HTR-8/SVneo (cell line): Measurements from ENCODE around the gene CREBRF.
A peak's percentile ranks its signal among the peaks of the same experiment; 100 is the strongest.
"Not testable (repeated sequence)": the region's sequence is repeated elsewhere in the genome, so short reads cannot be mapped to it uniquely, and the experiment has no call there.

Source experiments
- DNase-seq: peaks from one replicate; pipeline ENCODE4 v3.0.0; 2011; ENCODE audit warnings: low spot score, mixed read lengths; ENCODE audit not compliant: insufficient read length
- FAIRE-seq: peaks from 2 replicates; lab custom pipeline; 2011; peaks lifted over from hg19 to GRCh38; lab: Jason Lieb, UNC

CREBRF gene

DNA sequence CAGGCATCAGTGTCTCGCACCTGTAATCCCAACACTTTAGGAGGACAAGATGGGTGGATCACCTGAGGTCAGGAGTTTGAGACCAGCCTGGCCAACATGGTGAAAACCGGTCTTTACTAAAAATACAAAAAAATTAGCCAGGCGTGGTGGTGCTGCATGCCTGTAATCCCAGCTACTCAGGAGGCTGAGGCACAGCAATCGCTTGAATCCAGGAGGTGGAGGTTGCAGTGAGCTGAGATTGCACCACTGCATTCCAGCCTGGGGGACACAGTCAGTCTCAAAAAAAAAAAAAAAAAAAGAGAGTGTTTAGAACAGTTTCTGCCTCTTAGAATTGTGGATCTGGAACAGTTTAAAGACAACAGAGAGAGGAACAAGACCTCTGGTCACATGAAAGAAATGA, 20.3 kb downstream of the CREBRF start:
- not testable (repeated sequence) for DNase-seq, FAIRE-seq

DNA sequence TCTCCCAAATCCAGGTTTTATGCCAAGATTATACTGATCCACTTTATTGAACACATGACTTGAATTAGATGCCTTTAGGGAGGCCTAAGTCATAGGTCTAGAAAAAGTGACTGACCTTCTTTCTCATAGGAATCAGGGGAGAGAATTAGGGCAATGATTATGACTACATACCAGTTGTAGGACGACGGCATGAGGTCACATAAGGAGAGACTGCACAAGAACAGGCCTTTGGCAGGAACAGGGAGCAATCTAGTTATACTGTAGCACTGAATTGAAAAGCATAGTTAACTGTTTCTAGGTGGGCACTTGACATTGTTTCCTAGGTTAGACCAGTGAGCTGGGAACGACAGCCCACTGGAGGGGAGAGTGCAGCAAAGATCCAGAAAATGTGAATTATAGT, 22.7 kb downstream of the CREBRF start:
- FAIRE-seq, result no peak
- no peak for DNase-seq

GRCh38 chr5:173089581-173089980, 33.4 kb downstream of the CREBRF start:
- FAIRE-seq, result no peak
- DNase-seq, result no peak

DNA sequence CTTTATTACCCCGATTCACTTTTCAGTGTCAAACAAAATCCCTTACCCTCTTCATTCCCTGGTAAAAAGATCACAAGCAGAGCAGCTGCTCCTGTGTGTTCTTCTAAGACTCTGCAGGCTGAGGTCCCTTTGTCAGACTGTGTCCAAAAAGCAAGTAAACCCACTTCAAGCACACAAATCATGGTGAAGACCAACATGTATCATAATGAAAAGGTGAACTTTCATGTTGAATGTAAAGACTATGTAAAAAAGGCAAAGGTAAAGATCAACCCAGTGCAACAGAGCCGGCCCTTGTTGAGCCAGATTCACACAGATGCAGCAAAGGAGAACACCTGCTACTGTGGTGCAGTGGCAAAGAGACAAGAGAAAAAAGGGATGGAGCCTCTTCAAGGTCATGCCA, 34.5 kb downstream of the CREBRF start:
- FAIRE-seq, result no peak
- DNase-seq, result no peak

DNA sequence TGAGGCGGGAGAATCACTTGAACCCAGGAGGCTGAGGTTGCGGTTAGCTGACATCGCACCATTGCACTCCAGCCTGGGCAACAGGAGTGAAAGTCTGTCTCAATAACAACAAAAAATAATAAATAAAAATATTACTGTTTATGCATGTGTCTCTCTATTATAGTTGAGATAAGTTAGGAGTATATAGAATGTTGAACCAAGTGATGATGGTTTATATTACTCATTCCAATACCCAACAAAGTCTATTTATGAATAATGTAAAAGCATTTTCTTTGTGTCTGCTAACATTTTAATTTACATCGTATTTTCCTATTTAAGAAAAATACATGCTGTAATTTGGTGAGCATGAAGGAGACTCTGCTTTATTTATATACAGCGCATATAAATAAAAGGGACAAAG, 35.8 kb downstream of the CREBRF start:
- DNase-seq, result no peak
- no peak for FAIRE-seq

DNA sequence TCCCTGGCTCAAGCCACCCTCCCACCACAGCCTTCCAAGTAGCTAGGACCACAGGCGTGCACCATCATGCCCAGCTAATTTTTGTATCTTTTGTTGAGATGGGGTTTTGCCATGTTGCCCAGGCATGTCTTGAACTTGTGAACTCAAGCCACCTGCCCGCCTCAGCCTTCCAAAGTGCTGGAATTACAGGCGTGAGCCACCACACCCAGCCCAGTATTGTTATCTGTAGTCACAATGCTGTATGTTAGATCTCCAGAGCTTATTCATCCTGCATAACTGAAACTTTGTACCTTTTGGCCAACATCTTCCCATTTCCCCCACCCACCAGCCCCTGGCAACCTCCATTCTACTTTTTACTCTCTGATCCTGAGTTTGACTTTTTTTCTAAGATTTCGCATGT, 37.5 kb downstream of the CREBRF start:
- FAIRE-seq (no peak), DNase-seq (no peak)

DNA sequence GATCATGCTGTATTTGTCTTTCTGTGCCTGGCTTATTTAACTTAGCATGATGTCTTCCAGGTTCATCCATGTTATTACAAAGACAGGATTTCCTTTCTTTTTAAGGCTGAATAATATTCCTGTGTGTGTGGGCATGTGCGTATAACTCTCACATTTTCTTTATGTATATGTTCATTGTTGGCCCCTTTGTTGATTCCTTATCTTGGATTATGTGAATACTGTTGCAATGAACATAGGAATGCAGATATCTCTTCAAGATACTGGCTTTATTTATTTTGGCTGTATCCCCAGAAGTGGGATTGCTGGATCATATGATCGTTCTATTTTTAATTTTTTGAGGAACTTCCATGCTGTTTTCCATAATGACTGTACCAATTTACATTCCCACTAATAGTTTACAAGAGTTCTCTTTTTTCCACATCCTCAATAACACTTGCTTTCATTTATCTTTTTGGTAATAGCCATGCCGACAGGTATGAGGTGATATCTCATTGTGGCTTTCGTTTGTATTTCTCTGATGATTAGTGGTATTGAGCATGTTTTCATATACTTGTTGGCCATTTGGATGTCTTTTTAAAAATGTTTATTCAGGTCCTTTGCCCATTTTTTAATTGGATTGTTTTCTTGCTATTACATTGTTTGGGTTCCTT, 38.0 kb downstream of the CREBRF start:
- FAIRE-seq, result no peak
- no peak for DNase-seq

- no peak for DNase-seq
- FAIRE-seq, result no peak
Observed at GRCh38 chr5:173098787-173099186, 42.6 kb downstream of the CREBRF start.

GRCh38 chr5:173099461-173099860, 43.3 kb downstream of the CREBRF start:
- no peak for DNase-seq
- FAIRE-seq, result no peak

- FAIRE-seq (no peak), DNase-seq (no peak)
Observed at GRCh38 chr5:173101245-173101644, 45.1 kb downstream of the CREBRF start.

DNA sequence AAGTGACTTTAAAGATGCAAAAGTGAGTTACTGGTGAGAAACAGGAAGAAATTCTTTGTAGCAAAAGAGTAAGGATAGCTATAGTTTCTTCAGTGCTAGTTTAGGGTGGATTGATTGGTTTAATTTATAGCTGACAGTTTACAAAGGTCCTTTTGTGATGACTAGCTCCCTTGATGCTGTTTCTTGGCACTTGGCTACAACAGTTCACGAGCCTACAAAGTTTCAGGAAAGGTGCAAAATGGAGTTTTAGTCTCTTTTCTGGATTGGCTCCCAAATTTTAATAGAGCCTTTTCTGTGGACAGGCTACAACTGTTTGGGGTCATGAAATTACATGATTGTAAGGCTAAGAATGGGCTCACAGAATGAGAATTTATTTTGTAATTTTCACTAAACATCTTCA, 47.3 kb downstream of the CREBRF start:
- no peak for FAIRE-seq
- no peak for DNase-seq

- DNase-seq, result no peak
Observed at GRCh38 chr5:173108914-173109313, 52.8 kb downstream of the CREBRF start.

DNA sequence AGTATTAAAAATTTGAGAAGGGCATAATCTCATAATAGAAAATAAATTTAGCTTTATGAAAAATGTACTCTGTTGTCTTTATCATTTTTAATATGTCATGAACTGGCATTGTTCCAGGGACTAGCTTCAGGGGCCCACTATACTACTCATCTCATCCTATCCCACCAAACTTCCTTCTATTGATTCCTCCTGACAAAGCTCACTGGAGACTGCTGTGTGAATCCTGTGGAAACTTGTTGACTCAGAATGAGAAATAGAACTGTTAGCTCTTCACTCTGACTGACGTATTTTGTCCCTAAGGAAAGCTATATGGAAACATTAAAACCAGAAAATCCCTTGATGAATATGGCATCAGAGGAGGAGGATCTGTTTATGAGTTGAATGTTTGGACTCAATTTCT, 58.4 kb downstream of the CREBRF start:
- no peak for FAIRE-seq
- no peak for DNase-seq

More at GRCh38 chr5:173108914-173109313, 52.8 kb downstream of the CREBRF start:
- no peak for FAIRE-seq

DNA sequence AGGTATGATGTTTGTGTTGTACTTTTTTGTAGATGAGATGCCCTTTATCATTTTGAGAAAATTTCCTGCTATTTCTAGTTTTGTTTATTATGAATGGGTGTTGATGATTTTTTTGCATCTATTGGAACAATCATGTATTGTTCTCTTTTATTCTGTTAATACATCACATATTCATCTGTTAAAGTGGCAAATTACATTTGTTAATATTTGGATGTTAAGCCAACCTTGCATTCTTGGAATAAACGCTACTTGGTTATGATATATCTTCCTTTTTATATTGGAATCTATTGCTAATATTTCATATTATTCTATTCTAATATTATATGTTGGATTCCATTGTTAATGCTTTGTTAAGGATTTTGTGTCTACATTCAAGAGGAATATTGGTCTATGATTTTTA, 63.6 kb downstream of the CREBRF start:
- FAIRE-seq (no peak), DNase-seq (no peak)

- FAIRE-seq (no peak), DNase-seq (no peak)
Observed at GRCh38 chr5:173123416-173123815, 67.3 kb downstream of the CREBRF start.

GRCh38 chr5:173132166-173132565, 76.0 kb downstream of the CREBRF start:
- FAIRE-seq, DNase-seq: not testable (repeated sequence)

- FAIRE-seq, result no peak
- DNase-seq, result no peak
Observed at GRCh38 chr5:173138707-173139106, 82.6 kb downstream of the CREBRF start.

GRCh38 chr5:173139631-173140030, 83.5 kb downstream of the CREBRF start:
- no peak for DNase-seq
- no peak for FAIRE-seq

- FAIRE-seq (no peak), DNase-seq (no peak)
Observed at GRCh38 chr5:173140769-173141168, 84.6 kb downstream of the CREBRF start.

DNA sequence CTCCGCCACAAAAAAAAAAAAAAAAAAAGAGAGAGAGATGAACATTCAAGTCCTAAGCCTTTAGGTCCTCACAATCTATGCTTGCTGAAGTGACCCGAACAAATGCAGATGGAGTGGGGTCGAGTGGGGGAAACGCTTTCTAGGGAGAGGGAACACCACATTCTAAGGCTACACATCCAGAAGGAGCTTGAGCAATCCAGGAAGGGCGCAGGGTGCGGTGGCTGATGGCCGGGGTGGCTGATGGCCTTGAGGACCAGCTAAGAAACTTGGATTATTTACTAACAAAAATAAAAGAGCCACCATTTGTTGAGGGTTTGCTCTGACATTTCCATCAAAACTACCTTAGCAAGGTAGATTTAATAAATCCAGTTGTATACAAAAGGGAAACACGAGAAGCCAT, 87.4 kb downstream of the CREBRF start:
- FAIRE-seq, result no peak
- DNase-seq, result no peak

DNA sequence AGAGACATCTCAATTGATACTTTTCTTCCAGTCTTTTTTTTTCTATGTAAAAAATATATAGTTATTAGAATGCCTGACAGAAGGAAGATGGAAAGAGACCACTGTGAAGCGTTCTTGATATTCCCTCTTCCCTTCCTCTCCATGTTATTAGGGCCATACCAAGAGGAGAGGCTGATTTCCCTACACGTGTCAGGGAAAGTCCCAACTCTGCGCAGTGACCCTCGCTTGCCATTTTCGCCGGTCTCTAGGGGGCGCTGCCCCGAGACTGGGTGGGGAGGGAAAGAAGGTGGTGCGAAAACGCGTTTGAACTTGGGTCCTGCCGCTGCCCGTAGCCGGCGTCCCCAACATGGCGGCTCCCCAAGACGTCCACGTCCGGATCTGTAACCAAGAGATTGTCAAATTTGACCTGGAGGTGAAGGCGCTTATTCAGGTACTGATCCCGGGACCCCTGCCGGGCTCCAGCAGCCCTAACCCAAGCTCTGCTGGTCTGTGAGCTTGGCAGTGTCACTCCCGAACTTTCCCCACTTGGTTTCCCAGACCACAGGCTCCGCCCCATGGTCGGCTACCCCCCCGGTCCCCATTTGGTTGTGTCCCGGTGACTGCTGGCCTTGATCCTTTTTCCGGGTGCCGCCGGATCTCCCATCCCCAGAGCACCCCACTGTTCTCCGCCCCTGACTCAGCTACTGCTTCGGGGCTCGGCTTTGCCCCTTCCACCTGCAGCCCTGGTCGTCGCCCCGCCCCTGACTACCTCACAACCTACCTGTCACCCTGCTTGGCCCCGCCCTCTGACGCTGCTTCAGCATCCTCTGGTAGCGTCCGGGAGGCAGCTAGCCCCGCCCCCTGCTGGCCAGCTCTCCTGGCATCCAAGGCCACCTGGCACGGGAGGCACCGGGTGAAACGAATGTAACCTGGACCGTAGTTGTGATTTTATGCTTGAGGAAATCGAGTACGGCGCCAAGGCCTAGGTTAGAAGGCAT, 88.3 kb downstream of the CREBRF start, which contains the start of gene BNIP1:
Gene BNIP1, plus strand, starts transcription at position 332 of the 977 bp plus-strand sequence. Its CDS starts 15 bp downstream, at position 347.
- peak; percentile 88 for FAIRE-seq

More for the DNA sequence above, 88.3 kb downstream of the CREBRF start, which contains the start of gene BNIP1:
- peak; percentile 93 for DNase-seq
